AG20443 (cell line): ENCODE results near the gene TNFRSF11A.

ENCODE experiments used
- DNase-seq: peaks from one replicate; pipeline ENCODE4 v3.0.0; 2012; ENCODE audit warnings: low spot score, mixed read lengths

TNFRSF11A gene

DNA sequence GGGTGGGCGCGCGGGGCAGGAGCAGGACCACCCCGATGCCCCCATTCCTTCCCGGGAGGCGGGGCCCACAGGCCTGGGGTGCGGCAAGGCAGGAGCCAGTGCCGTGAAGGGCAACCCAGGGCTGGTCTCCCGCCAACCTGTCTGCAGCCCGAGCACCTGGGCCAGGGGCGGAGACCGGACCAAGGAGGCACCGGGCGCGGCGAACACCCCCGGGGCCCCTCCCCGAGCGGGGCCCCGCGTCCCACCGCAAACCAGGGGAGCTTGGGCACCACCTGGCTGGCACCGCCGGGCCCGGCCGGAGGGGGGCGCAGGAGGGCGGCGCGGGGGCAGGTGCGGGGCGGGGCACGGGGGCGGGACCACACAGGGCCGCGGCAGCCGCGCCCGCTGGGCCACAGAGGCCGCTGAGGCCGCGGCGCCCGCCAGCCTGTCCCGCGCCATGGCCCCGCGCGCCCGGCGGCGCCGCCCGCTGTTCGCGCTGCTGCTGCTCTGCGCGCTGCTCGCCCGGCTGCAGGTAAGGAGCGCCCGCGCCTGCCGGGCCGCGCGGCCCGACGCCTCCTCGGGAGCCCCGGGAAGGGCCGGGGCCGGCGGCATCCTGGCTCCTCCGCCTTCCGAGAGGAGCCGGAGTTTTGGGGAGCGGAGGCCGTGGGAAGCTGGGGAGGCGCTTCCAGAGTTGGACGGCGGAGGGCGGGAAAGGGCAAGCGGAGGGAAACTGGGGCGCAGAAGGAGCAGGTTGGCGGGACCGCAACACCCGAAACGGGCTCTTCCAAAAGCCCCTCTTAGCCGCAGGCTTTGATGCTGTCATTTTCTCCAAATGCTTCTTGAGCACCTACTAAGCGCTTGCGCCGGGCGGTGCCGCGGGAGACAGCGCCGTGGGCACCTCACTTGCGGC, at the start of gene TNFRSF11A:
TNFRSF11A (plus strand) TSS at position 394 of the 889 bp plus-strand sequence; CDS start at position 437, 43 bp downstream.
- peak; percentile 51 for DNase-seq

DNA sequence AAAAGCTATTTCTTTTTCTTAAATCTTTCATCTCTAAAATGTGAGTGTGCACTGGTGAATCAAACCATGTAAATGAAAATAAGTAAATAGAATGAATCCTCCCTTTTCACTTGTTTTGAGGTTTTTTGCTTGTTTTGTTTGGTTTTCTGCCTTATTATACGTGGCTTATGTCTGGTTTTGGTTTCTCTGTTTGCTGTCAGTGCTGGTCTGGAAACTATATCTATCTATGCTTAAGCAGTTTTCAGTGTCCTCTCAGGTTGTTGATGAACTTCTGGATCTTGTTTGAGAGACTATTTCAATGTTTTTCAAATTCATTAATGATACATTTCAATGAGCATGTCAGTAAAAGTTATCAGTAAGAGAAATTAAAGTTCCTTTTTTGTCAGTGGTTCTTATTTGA, 48.1 kb upstream of the TNFRSF11A start:
- DNase-seq, result no peak

DNA sequence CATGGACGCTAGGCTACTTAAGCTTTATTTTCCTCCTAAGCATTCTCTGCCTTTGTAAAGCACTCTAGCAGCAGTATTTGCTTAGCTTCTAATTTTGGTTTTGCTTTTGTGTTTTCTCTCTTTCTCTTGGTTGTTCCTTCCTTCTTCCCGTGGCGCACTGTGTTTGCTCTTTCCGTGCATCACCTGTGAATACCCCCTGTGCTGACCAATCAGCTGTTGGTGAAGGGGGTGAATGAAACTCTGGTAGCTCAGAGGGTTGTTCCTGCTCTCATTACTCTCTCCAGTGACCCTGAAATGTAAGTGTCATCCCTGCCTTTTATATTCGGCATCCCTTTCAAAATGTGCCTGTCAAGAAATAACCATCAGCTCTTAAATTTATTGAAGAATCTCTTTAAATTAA, 45.5 kb upstream of the TNFRSF11A start:
- no peak for DNase-seq

DNA sequence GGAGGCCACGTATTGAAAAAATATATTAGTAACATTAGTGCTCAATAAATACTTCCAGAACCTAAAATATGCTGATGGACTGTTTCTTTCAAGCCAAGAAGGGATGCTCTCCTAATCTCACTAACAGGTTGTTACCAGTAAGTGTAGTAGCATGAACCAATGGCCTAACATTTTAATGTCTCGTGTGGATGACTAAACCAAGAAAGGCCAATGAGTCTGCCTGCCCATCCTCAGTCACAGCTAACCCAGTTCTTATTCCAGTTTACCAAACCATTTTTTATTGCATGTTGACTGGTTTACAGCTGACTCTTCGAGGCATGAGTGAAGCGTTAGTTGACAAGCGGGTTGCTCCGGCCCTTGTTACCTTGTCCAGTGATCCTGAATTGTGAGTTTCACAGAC, 45.1 kb upstream of the TNFRSF11A start:
- DNase-seq, result no peak

DNA sequence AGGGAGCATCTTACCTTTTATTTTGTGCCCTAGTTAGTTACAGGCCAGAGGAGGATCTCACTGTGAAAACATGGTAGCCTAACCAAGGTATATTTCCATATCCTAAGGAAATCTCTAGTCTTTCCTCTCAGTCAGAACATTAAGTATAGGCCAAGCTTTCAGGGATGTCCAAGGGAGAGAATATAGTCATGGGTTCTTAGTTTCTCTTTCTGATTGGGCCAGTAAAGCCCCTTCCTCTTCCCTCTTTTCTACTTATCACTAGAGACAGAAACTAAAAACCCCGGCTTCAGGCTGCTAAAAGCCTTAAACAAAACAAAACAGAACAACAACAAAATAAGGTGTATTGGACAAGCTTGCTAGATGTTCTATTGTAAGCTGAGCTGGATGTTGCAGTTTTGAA, 44.3 kb upstream of the TNFRSF11A start:
- no peak for DNase-seq

DNA sequence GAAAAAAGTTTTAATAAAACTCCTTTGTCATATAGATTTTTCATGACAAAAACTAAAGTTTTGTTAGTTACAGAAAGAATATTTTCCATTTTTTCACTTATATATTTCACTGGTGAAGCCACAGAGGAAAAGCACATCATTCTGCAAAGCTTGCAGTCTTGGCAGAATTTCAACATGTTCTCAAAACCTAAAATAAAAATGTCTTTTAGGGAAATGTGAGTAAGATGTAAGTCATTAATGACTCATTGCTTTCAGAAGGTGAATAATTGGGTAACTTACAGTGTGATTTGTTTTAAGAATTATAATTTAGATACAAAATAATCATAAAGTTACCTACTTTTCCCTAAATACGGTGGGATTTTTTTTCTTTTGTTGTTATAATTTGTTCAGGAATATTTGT, 43.4 kb upstream of the TNFRSF11A start:
- DNase-seq, result peak; percentile 37

DNA sequence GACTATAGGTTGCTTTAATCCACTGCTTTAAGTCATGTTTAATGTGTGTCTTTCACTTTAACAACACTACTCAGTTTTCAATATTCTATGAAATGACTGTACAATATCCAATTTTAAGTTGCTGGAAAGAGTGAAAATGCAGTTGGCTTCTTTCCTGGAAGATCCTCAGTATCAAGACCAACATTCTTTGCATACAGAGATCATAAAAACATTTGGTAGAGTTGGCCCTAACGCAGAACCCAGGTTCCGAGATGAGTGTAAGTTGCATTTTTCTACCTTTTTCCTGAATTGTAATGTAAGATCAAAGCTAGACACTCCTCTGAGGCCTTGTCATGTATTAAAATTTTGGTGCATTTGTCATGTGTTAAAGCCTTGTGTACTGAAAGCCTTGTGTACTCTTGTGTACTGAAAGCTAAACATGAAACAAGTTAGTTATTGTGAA, 42.9 kb upstream of the TNFRSF11A start:
- peak; percentile 44 for DNase-seq

DNA sequence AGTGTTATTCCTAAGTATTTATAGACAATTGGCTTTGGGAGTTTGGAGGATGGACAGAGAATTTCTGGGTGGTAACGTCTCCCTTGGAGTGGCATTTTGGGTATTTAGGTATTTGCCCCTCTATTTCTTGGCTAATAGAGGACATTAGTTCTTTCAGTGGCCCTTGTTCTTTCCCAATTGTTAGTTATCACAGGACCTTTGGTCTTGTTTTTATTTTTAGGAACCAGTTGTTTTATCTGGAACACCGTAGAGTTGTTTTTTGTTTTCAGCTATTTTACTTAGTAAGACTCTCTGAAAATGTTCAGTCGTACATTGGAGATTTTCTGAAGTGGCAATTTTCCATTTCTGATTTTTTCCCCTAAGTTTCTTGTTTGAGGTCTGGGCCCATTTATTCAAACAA, 40.5 kb upstream of the TNFRSF11A start:
- no peak for DNase-seq

DNA sequence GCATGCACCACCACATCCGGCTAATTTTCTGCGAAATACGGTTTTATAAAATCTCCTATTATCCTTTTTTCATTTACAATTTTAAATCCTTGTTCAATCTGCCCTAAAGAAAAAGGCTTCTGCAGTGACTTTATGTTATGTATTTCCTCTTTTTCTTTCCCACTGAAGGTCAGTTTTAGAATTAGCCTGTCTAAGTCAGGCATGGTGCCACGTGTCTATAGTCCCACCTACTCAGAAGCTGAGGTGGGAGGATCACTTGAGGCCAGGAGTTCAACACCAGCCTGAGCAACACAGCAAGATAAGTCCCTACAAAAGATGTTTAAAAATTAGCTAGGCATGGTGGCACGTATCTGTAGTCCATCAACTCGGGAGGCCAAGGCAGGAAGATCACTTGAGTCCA, 39.8 kb upstream of the TNFRSF11A start:
- DNase-seq, result no peak

DNA sequence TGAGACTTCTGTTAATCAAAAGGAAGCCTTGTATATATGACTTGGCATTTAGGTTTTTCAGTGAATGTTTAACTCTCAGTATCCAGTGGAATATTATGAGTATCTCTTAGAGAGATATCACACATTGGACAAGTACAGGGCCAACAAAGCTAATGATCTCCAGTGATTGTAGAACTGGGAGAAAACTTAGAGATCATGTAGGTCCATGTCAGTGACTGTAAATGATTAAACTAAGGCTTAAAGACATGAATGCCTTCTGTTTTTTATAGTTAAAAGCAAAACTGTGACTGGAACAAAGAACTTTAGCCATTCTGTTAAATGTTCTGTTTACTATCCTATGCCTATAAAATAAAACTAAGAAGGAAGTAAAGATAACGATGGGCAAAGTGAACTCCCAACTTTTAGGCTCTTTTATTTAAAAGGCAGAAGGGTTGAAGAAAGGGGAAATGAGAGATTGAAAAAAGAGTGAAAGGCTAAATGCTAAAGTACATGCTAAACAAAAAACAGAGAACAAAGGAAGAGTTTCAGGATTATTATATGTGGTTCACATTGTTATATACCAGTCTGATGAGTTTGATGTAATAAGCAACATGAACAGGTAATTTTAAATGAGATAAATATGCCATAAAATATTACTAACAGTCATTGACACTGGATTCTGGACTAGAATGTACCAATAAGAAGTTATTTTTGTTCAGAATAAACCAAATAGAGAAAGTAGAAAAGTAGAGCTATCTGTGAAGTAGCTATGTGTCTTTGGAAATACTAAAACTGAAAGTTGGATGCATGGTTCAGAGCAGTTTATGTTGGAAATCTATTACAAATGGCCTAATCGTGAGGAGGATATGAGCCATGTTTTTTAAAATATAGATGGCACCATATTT, 37.1 kb upstream of the TNFRSF11A start:
- DNase-seq, result no peak

DNA sequence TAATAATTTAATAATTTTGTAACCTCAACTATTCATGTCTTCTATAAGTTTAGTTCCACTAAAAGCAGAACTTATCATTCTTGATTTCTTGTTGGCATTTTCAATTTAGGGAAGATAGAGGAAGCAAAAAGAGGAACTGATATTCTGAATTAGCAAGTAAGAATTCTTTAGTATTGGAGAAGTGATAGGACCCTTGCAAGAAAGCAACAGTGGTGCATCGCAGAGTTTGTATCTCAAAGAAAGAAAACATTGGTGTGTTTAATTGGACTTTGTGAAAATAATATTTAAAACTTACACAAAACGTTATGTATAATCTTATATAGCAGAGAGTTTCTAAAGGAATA, 36.5 kb upstream of the TNFRSF11A start:
- no peak for DNase-seq

DNA sequence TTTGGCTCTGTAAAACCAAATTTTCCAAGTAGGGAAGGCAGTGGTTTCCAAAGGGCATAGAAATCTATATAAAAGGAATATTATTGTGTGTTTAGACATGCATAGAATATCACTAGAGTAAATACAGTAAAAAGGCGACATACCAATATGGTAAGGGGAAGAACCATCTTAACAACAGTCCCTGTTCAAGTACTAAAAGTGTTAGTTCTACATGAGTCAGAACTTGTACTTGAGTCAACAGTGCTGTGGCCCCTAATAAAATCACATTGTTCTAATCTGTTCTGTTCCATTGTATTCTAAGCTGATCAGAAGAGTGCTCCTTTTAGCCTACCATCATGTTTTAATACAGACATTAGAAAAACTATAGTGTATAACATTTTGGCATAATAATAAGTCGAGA, 36.1 kb upstream of the TNFRSF11A start:
- DNase-seq, result no peak

DNA sequence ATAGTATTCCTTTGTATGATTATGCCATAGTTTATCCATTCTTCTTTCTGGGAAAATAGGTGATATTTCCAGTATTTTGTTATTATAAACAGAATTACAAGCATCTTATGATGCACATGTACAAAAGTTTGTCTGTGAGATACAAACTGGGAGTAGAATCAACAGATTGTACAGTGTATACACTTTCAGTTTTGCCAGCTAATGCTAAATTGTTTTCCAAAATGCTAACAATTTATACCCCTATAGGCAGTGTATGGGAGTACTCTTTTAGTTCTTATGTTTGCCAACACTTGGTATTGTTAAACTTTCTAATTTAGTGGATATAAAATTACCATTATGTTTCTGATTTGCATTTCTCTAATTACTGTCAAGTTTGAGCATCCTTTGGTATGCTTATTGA, 31.0 kb upstream of the TNFRSF11A start:
- DNase-seq, result no peak

DNA sequence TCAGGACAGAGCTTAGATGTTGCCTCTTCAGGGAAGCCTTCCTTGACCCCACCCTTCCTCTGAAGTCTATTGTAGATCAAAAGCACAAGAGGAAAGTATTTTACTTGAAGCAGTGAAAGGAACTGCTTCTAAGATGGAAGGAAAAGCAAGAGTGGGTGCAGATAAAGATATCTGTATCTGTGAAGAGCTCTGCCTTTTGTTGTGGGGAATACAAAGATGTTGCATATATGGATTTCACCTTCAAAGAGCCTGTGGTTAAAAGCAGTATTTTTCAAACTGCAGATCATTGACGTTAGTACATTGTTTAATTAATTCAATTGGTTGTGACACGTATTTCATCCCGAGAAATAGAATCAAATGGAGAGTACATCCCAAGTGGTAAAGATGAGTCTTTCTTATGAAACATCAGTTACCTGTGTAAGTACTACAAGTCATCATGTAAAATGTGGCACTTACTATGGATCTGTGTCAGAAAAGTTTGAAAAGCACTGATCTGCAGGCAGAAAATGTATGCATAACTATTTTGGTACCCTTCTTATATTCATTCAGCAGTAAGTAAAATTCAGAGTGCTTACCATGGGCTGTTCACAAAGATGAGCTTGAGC, 24.6 kb upstream of the TNFRSF11A start:
- no peak for DNase-seq

DNA sequence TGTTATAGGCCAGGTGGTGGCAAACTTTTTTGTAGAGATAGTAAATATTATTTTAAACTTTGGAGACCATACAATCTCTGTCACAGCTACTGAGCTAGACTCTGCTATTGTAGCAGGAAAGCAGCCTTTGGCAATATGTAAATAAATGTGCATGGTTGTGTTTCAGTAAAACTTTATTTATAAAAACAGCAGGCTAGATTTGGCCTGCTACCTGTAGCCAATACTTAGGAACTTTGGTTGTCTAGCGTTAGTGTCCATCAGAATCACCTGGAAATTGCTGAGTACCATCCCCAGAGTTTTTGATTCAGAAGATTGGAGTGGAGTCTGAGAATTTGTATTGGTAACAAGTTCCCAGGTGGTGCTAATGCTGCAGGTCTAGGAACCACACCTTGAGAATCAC, 23.8 kb upstream of the TNFRSF11A start:
- DNase-seq, result no peak

DNA sequence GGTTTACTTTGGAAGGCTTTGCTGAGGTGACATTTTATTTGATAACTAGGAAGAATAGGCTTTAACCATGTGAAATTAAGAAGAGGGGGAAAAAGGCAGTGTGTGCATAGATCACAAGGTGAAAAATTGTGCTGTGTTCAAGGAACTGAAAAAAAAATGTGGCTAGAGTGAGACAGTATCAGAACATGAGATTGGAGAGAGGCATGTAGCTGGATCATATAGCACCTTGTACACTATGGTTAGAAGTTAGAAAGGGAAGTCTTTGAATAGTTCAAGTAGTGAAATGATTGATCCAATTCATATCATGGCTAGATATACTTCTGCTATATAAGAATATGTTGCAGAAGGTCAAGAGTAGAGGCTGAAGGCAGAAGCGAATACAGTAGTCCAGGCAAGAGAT, 12.3 kb upstream of the TNFRSF11A start:
- no peak for DNase-seq

DNA sequence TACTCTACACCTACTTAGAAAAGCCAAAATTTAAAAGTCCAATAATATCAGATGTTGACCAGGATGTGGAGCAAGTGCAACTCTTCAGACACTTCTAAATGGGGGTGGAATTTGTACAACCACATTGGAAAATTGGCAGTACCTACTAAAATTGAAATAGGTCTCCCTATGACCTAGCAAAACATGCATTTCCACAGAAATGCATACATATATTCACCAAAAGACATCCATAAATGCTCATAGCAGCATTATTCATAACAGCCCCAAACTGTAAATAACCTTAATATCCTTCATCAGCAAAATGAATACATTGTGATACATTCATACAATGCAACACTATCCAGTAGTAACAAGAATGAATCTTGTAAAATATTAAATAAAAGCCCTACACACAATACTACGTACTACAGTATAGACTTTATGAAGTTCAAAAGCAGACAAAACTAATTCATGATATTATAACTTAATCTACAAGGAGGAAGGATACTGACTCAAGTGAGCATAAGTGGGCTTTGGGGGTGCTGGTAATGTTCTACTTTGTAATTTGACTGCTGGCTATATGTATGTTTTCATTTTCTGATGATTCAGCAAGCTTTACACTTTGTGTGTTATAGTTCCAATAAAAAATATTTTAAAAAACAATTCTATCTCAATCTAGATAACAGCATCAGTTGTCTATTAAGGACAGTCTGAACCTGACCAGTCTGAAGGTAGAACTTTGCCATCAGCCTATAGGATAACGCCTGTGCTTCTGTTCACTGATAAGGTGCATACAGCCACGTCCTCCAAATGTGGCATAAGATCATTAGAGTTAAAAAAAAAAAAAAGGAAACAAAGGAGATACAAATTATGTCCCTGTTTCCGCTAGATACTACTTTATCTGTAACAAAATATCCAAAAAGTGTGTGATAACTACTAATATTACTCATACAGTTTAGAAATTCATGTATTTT, 6.6 kb upstream of the TNFRSF11A start:
- no peak for DNase-seq

DNA sequence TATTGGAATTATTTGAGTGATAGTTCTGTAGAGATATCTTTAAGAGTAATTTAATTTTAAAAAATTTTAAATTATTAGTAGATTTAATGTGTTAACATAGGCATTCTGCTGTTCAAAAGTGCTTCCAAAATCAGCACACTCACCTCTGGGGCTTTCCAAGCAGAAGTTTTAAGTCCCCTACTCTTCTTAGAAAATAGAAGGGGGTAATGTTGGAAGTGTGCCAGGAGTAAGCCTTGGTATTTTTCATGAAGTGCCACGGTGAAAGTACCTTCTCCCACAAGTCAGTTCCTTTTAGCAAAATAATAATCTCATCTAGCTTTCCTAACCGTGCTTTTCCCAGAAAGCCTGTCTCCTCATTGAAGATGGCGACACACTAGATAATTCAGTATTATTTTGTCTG, 3.9 kb upstream of the TNFRSF11A start:
- no peak for DNase-seq

DNA sequence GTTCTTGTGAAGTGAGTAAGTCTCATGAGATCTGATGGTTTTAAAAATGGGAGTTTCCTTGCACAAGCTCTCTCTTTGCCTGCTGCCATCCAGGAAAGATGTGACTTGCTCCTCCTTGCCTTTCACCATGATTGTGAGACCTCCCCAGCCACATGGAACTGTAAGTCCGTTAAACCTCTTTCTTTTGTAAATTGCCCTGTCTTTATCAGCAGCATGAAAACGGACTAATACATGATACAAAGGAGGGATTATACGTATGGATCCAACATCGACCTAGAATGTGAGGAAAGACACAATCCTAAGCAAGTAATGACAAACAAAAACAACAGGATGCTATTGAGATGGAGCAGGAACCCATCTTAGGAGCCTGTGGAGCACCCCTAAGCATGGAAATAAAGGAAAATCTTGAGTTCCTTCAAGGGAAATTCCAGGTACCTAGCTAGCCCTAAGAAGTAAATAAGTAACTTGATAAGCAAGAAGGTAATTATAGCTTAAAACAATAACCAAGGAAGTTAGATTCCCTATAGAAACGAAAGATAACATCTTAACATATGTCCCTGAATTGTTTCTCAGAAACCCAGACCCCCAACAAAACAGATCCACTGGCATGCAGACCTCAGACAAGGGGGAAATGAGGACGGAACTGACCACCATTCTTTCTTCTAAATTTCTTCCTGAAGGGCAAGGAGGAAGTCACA, 1.5 kb upstream of the TNFRSF11A start:
- DNase-seq, result no peak

DNA sequence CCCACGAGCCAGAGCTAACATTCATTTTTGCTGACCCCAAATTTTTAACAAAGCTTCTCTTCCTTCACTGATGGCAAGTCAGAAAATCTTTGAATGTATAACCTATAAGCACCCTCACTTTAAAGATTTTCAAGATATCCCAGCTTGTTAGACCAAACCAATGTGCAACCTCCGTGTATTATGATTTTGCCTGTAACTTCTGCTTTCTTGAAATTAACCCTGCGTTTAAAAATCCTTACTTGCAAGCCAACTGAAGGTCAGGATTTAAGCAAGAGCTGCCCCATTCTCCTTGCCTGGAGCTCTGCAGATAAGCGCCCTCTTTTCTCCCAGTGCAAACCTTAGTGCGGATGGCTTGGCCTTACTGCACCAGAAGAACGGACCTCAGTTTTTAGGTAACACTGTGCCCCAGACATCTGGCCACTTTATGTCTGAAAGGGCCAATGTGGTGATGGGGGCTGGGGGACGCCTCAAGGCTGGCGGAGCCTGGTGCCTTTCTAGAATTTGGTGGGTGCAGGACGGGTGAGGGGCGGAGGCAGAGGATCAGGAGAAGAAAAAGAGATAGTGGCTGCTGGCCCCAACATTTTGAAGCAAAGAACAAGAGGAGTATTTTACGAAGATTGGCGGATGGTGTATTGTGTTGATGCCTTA, 805 bp upstream of the TNFRSF11A start:
- no peak for DNase-seq
